IMR-90 (cell line): ENCODE measurements around the gene FGF4. TPM values are rescaled to one million over a fixed set of nuclear protein-coding genes. Genes with fewer than 3 reads are reported as not detected.

Experiments used
- ATAC-seq: fragments of 200-7000 bp; cut with Tn5 transposase; 2 replicates; pipeline ENCODE4 v1.9.1; 2020; ENCODE audit warnings: low read depth, mild to moderate bottlenecking, moderate library complexity
- BruUV-seq: library from RNA; stranded (reverse); fragments of 400-500 nt; replicated peaks from 2 replicates; lab custom pipeline; 2021; lab: Mats Ljungman, UMichigan
- CTCF ChIA-PET: fragments of 300-600 bp; formaldehyde crosslinking; extraction: SDS; loops from one replicate; lab custom pipeline; 2021; ENCODE audit warnings: antibody characterized with exemption; lab: Yijun Ruan, JAX
- POLR2A ChIA-PET: fragments of 300-600 bp; sonication (Branson Sonifier 250); formaldehyde crosslinking; loops from one replicate; lab custom pipeline; 2022; ENCODE audit warnings: antibody characterized with exemption; ENCODE audit not compliant: unreplicated experiment; lab: Charles Lee
- DNase-seq: peaks from one replicate; pipeline ENCODE4 v3.0.0; 2013
- H2AFZ ChIP-seq: replicated peaks from 2 replicates; pipeline ENCODE3; 2013; ENCODE audit warnings: low read length, mild to moderate bottlenecking; ENCODE audit not compliant: poor library complexity
- H2AK5ac ChIP-seq: 2 replicates; pipeline ENCODE4 v1.6.1; 2013; ENCODE audit warnings: low read depth, low read length, inconsistent platforms
- H2AK9ac ChIP-seq: replicated peaks from 2 replicates; pipeline ENCODE3; 2013; ENCODE audit warnings: mild to moderate bottlenecking, low read depth, low read length, moderate library complexity; ENCODE audit not compliant: poor library complexity
- H2BK120ac ChIP-seq: 2 replicates; pipeline ENCODE4 v1.6.1; 2013; ENCODE audit warnings: low read depth, low read length, inconsistent platforms
- H2BK15ac ChIP-seq: 3 replicates; pipeline ENCODE4 v1.6.1; 2013; ENCODE audit warnings: low read depth, low read length, inconsistent platforms
- H2BK20ac ChIP-seq: 2 replicates; pipeline ENCODE4 v1.6.1; 2013; ENCODE audit warnings: low read depth, mild to moderate bottlenecking, inconsistent platforms, low read length, moderate library complexity
- H2BK5ac ChIP-seq: 2 replicates; pipeline ENCODE4 v1.6.1; 2013; ENCODE audit warnings: mild to moderate bottlenecking, low read depth, low read length, inconsistent platforms; ENCODE audit not compliant: poor library complexity, severe bottlenecking
- H3K14ac ChIP-seq: replicated peaks from 2 replicates; pipeline ENCODE4 v1.6.1; 2013; ENCODE audit warnings: low read depth, low read length, inconsistent platforms
- H3K18ac ChIP-seq: 2 replicates; pipeline ENCODE4 v1.6.1; 2013; ENCODE audit warnings: low read depth, low read length, control low read depth
- H3K23ac ChIP-seq: 2 replicates; pipeline ENCODE4 v1.6.1; 2013; ENCODE audit warnings: low read depth, low read length, inconsistent platforms
- H3K27ac ChIP-seq: 2 replicates; pipeline ENCODE4 v1.5.1; 2013; ENCODE audit warnings: mild to moderate bottlenecking, control low read depth, low read length; ENCODE audit not compliant: insufficient read depth
- H3K27me3 ChIP-seq: 2 replicates; pipeline ENCODE4 v1.6.1; 2013; ENCODE audit warnings: low read length; ENCODE audit not compliant: control insufficient read depth, insufficient read depth
- H3K36me3 ChIP-seq: 2 replicates; pipeline ENCODE4 v1.6.1; 2013; ENCODE audit warnings: low read length, mixed read lengths; ENCODE audit not compliant: control insufficient read depth, insufficient read depth
- H3K4ac ChIP-seq: 2 replicates; pipeline ENCODE4 v1.6.1; 2013; ENCODE audit warnings: low read depth, low read length, inconsistent platforms
- H3K4me1 ChIP-seq: 2 replicates; pipeline ENCODE4 v1.6.1; 2013; ENCODE audit warnings: low read length, mixed read lengths; ENCODE audit not compliant: control insufficient read depth, insufficient read depth
- H3K4me2 ChIP-seq: 2 replicates; pipeline ENCODE4 v1.6.1; 2013; ENCODE audit warnings: low read depth, mild to moderate bottlenecking, control low read depth, low read length, moderate library complexity
- H3K4me3 ChIP-seq: 2 replicates; pipeline ENCODE4 v1.5.1; 2013; ENCODE audit warnings: low read depth, mild to moderate bottlenecking, control low read depth, low read length, moderate library complexity; ENCODE audit not compliant: insufficient read depth
- H3K56ac ChIP-seq: 2 replicates; pipeline ENCODE4 v1.6.1; 2013; ENCODE audit warnings: low read length, inconsistent platforms; ENCODE audit not compliant: insufficient read depth; ENCODE audit errors: extremely low read depth
- H3K79me1 ChIP-seq, 2 experiments: 2 replicates each; pipeline ENCODE4 v1.6.1; 2013; ENCODE audit warnings: low read length in 2 of 2, inconsistent platforms in 1 of 2, low read depth in 1 of 2
- H3K9ac ChIP-seq: 2 replicates; pipeline ENCODE4 v1.6.1; 2013; ENCODE audit warnings: low read depth, low read length, control low read depth
- H3K9me1 ChIP-seq: 2 replicates; pipeline ENCODE4 v1.6.1; 2013; ENCODE audit warnings: low read length, inconsistent platforms; ENCODE audit not compliant: insufficient read depth
- H3K9me3 ChIP-seq: 2 replicates; pipeline ENCODE4 v1.6.1; 2013; ENCODE audit warnings: low read length; ENCODE audit not compliant: control insufficient read depth, insufficient read depth
- H4K20me1 ChIP-seq: 2 replicates; pipeline ENCODE4 v1.6.1; 2013; ENCODE audit warnings: low read length, inconsistent platforms; ENCODE audit not compliant: insufficient read depth
- H4K5ac ChIP-seq: 2 replicates; pipeline ENCODE4 v1.6.1; 2013; ENCODE audit warnings: mild to moderate bottlenecking, low read depth, low read length, control low read depth
- H4K8ac ChIP-seq, 2 experiments: 2 replicates each; pipeline ENCODE4 v1.6.1; 2013; ENCODE audit warnings: low read depth in 2 of 2, low read length in 2 of 2, control low read depth in 1 of 2, inconsistent platforms in 1 of 2
- H4K91ac ChIP-seq: 2 replicates; pipeline ENCODE4 v1.6.1; 2013; ENCODE audit warnings: low read depth, low read length, inconsistent platforms; ENCODE audit not compliant: insufficient read depth
- BHLHE40 ChIP-seq: fragments of 150-350 bp; IDR thresholded peaks from 2 replicates; pipeline ENCODE4 v1.6.1; 2016; ENCODE audit warnings: mild to moderate bottlenecking, low read depth, low read length
- CEBPB ChIP-seq: IDR thresholded peaks from 2 replicates; pipeline ENCODE4 v1.6.1; 2012; ENCODE audit warnings: low read depth, low read length, improper control_type of control experiment
- FOS ChIP-seq: fragments of 150-350 bp; IDR thresholded peaks from 2 replicates; pipeline ENCODE4 v1.6.1; 2016; ENCODE audit warnings: low read depth, low read length
- MAFK ChIP-seq: IDR thresholded peaks from 2 replicates; pipeline ENCODE4 v1.6.1; 2012; ENCODE audit warnings: low read depth, low read length, improper control_type of control experiment
- MXI1 ChIP-seq: IDR thresholded peaks from 2 replicates; pipeline ENCODE4 v1.6.1; 2012; ENCODE audit warnings: low read depth, mild to moderate bottlenecking, low read length, moderate library complexity, borderline replicate concordance
- NFE2L2 ChIP-seq: fragments of 150-350 bp; IDR thresholded peaks from 2 replicates; pipeline ENCODE4 v1.6.1; 2016; ENCODE audit warnings: low read depth, mild to moderate bottlenecking, low read length
- POLR2A ChIP-seq: IDR thresholded peaks from 2 replicates; pipeline ENCODE4 v1.6.1; 2012; ENCODE audit warnings: mild to moderate bottlenecking, low read depth, low read length
- RAD21 ChIP-seq: IDR thresholded peaks from 2 replicates; pipeline ENCODE4 v1.6.1; 2012; ENCODE audit warnings: low read length, improper control_type of control experiment
- WGBS, 2 experiments: methylation state at CpG; one replicate each; pipeline versions ENCODE4 v1.1.5 to v1.1.7; 2013; ENCODE audit warnings: missing lambda C conversion rate in 2 of 2; ENCODE audit not compliant: insufficient read length in 1 of 2; ENCODE audit errors: extremely low coverage in 2 of 2; 5-methylcytosine and 5-hydroxymethylcytosine counted together
- dilution Hi-C: fragments of 300-500 bp; cut with HindIII; formaldehyde crosslinking; loops from one replicate; pipeline ENCODE4 v1.14.3; 2018; ENCODE audit warnings: low sequenced_read_pairs; ENCODE audit not compliant: unreplicated experiment
- in situ Hi-C: fragments of 300-500 bp; cut with MboI; formaldehyde crosslinking; loops from 3 replicates; pipeline ENCODE4 v1.14.3; 2019; ENCODE audit warnings: low sequenced_read_pairs, inconsistent platforms, mixed read lengths
- intact Hi-C: fragments of 100-400 bp; cut with micrococcal nuclease; formaldehyde crosslinking; loops from 2 replicates; pipeline ENCODE4 v1.10.0; 2022
- polyA plus RNA-seq, 3 experiments: library from polyadenylated mRNA; depleted of rRNA; stranded (reverse); fragments of >200 nt; gene quantifications; 2 replicates each; pipeline ENCODE4 v1.2.3, GENCODE V29; 2012; ENCODE audit warnings: low replicate concordance in 1 of 3
- total RNA-seq: library from RNA; depleted of rRNA; stranded (reverse); fragments of >200 nt; gene quantifications from 2 replicates; pipeline ENCODE4 v1.2.3, GENCODE V29; 2012
- TF ChIP-seq, protein P1 (sequence below): fragments of 150-350 bp; IDR thresholded peaks from 2 replicates; pipeline ENCODE4 v1.6.1; 2017; ENCODE audit warnings: mild to moderate bottlenecking, antibody characterized with exemption, low read length, low read depth
- TF ChIP-seq, protein P2 (sequence below): conservative IDR thresholded peaks from 2 replicates; pipeline ENCODE4 v1.5.1; 2012; ENCODE audit warnings: mild to moderate bottlenecking, low read depth, low read length, improper control_type of control experiment

Gene FGF4
- total and polyA plus RNA-seq, 2 of the 4 experiments (the other 2 are of a cell fraction), result not detected

DNA sequence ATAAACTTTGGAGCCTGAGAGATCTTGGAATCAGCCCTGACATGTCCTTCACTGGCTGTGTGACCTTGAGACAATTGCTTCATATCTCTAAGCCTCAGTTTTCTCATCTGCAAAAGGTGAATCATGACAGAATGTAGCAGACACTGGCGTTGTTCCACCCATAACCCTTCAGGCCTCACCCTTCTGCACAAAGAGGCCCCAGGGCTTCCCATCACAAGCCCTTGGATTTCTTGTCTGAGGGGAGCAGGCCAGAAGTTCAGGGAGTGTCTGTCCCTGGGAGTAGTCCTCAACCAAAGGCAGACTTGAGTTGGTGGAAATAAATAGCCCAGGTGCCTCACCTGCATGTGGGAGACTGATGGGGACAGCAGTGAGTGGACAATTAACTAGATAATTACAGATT, 27.4 kb upstream of the FGF4 start:
- no peaks in the 10 kb centered on the region for H3K4me1 ChIP-seq
- CTCF ChIA-PET, result no interaction called here
- H4K8ac ChIP-seq, result no peak overlapping the region
- no peak overlapping the region for H3K56ac ChIP-seq
- no peak overlapping the region for H3K18ac ChIP-seq
- dilution Hi-C loops (no loop called here), intact Hi-C loops (no loop called here), in situ Hi-C loops (loop anchor here (10.0 kb wide), 1 partner anchor 98 kb away; the partner anchor contains the start of gene FGF19)
- no peak for TF ChIP-seq MXI1
- no peak for TF ChIP-seq POLR2A
- TF ChIP-seq FOS, result no peak
- TF ChIP-seq MAFK, result no peak
- TF ChIP-seq, protein P1, sequence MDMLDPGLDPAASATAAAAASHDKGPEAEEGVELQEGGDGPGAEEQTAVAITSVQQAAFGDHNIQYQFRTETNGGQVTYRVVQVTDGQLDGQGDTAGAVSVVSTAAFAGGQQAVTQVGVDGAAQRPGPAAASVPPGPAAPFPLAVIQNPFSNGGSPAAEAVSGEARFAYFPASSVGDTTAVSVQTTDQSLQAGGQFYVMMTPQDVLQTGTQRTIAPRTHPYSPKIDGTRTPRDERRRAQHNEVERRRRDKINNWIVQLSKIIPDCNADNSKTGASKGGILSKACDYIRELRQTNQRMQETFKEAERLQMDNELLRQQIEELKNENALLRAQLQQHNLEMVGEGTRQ, result no peak
- no peak for TF ChIP-seq CEBPB
- TF ChIP-seq RAD21, result no peak
- TF ChIP-seq, protein P2, sequence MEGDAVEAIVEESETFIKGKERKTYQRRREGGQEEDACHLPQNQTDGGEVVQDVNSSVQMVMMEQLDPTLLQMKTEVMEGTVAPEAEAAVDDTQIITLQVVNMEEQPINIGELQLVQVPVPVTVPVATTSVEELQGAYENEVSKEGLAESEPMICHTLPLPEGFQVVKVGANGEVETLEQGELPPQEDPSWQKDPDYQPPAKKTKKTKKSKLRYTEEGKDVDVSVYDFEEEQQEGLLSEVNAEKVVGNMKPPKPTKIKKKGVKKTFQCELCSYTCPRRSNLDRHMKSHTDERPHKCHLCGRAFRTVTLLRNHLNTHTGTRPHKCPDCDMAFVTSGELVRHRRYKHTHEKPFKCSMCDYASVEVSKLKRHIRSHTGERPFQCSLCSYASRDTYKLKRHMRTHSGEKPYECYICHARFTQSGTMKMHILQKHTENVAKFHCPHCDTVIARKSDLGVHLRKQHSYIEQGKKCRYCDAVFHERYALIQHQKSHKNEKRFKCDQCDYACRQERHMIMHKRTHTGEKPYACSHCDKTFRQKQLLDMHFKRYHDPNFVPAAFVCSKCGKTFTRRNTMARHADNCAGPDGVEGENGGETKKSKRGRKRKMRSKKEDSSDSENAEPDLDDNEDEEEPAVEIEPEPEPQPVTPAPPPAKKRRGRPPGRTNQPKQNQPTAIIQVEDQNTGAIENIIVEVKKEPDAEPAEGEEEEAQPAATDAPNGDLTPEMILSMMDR, result no peak
- no peak for TF ChIP-seq NFE2L2
- no peak for TF ChIP-seq BHLHE40
- DNase-seq, result no peak
- H3K4me2 ChIP-seq, result no peak overlapping the region
- H4K5ac ChIP-seq, result no peak overlapping the region
- no peak overlapping the region for H3K27ac ChIP-seq
- POLR2A ChIA-PET, result no interaction called here
- H3K36me3 ChIP-seq, result no peaks in the 10 kb centered on the region
- no peak overlapping the region for H2AK9ac ChIP-seq
- no peak overlapping the region for H2BK15ac ChIP-seq
- H2BK120ac ChIP-seq, result no peak overlapping the region
- H2BK20ac ChIP-seq, result no peak overlapping the region
- no peak overlapping the region for H3K4me3 ChIP-seq
- ATAC-seq, result no peak
- no peaks in the 10 kb centered on the region for H3K79me1 ChIP-seq
- H3K9ac ChIP-seq, result no peak overlapping the region
- WGBS, 2 experiments, result no CpG with 5 or more reads among the region's 1 CpG
- H3K4ac ChIP-seq, result no peak overlapping the region
- no peak overlapping the region for H2AFZ ChIP-seq
- peaks cover 3% of the 10 kb centered on the region; the same call in 1 of the 2 replicates for H3K9me3 ChIP-seq
- no peak overlapping the region for H3K23ac ChIP-seq
- H4K91ac ChIP-seq, result no peak overlapping the region
- H3K9me1 ChIP-seq, result no peaks in the 10 kb centered on the region
- no peak overlapping the region for H2AK5ac ChIP-seq
- H3K14ac ChIP-seq, result no peak overlapping the region
- H2BK5ac ChIP-seq, result no peak overlapping the region
- no peaks in the 10 kb centered on the region for H4K20me1 ChIP-seq
- BruUV-seq, result no TSS peak
- peaks cover 30% of the 10 kb centered on the region for H3K27me3 ChIP-seq
